Measurements from ENCODE around the gene TP53TG3D. TPM values are rescaled to one million over a fixed set of nuclear protein-coding genes. Genes with fewer than 3 reads are reported as not detected.

TP53TG3D gene
- not detected for total RNA-seq

GRCh38 chr16:32252986-32253385 is at the start of gene TP53TG3D:
TP53TG3D (plus strand) TSS chr16:32253286; CDS start chr16:32253354, 68 bp downstream.

